ENCODE data around the gene SLC35B1.

DNA sequence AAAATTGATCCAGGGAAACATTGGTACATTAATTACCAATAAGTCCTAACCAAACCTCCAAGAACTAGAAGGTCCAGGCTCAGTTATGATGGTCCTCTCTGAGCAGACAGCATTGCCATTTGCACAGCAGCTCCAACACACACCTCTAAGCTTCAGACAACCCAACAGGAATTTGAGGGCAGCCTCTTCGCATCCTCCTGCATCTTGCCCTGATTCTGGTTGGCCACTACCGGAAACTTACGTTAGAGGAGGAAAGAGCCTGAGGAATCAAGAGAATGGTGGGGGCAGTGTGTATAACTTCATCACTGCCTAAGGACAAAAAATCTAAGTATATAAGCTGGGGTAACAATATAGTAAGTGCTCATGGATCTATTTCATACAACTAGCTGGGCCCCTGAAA, 40.5 kb upstream of the SLC35B1 start:
- TF ChIP-seq, protein P1, sequence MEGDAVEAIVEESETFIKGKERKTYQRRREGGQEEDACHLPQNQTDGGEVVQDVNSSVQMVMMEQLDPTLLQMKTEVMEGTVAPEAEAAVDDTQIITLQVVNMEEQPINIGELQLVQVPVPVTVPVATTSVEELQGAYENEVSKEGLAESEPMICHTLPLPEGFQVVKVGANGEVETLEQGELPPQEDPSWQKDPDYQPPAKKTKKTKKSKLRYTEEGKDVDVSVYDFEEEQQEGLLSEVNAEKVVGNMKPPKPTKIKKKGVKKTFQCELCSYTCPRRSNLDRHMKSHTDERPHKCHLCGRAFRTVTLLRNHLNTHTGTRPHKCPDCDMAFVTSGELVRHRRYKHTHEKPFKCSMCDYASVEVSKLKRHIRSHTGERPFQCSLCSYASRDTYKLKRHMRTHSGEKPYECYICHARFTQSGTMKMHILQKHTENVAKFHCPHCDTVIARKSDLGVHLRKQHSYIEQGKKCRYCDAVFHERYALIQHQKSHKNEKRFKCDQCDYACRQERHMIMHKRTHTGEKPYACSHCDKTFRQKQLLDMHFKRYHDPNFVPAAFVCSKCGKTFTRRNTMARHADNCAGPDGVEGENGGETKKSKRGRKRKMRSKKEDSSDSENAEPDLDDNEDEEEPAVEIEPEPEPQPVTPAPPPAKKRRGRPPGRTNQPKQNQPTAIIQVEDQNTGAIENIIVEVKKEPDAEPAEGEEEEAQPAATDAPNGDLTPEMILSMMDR (IDR thresholded peaks at IDR 0.05; ENCODE audit: insufficient read depth, low read length): no peak
- no peak for TF ChIP-seq POLR2AphosphoS5 (IDR thresholded peaks at IDR 0.05; ENCODE audit: low read depth)

Measured in HL-60 (cell line).